Erythroblast (primary cell): ENCODE results near the gene ACOT7.

Source experiments
- GATA1 ChIP-seq: IDR thresholded peaks from 2 replicates; pipeline ENCODE4 v1.6.1; 2011; ENCODE audit warnings: low read depth, mild to moderate bottlenecking, control low read depth, low read length, moderate library complexity
- POLR2A ChIP-seq: IDR thresholded peaks from 2 replicates; pipeline ENCODE4 v1.6.1; 2011; ENCODE audit warnings: mild to moderate bottlenecking, low read length

DNA sequence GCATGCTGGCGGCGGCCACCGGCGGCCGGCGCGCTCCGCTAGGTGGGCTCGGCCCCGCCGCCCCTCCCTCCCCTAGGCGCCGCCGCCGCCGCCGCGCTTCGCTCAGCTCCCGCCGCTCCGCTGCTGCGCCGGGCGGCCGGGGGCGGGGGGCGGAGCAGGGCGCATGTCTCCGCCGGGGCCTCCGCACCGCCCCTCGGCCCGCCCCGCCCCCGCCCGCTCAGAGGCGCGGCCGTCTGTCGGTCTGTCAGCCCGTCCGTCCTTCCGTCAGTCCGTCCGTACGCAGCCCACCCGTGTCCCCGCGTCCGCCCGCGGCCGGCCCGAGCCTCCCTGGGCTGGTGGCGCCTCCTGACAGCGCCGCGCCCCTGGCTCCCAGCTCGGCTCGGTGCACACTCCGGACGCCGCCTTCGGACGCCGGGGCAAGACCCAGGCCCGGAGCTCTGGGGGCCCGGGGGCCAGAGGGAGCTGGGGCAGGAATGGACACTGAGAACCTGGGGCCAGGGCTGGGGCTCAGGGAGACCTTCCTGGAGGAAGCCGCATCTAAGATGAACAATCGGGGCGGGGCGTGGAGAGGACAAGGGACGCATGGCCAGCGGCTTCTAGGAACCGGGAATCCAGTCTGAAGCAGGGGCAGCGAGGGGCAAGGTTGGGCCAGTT is 132.5 kb downstream of the ACOT7 start, which contains the start of gene GPR153:
- TF ChIP-seq POLR2A (no peak), GATA1 (no peak)
